ENCODE data around the gene ANKRD40.
A peak's percentile ranks its signal among the peaks of the same experiment; 100 is the strongest.

Gene ANKRD40

GRCh38 chr17:50676065-50676975, 31.4 kb downstream of the ANKRD40 start (continued):
- no peak for TF ChIP-seq PATZ1 (CRISPR knock-in tag; IDR thresholded peaks at IDR 0.05; ENCODE audit: borderline replicate concordance)
- TF ChIP-seq POU6F1 (CRISPR knock-in tag; IDR thresholded peaks at IDR 0.05; ENCODE audit: borderline replicate concordance, low read depth) = no peak

- TF ChIP-seq SNAI2 (CRISPR knock-in tag; IDR thresholded peaks at IDR 0.05) (no peak), ARNTL (CRISPR knock-in tag; IDR thresholded peaks at IDR 0.05; ENCODE audit: borderline replicate concordance, low read depth) (no peak), ZC3H10 (CRISPR knock-in tag; IDR thresholded peaks at IDR 0.05) (no peak), ZNF565 (CRISPR knock-in tag; conservative IDR thresholded peaks at IDR 0.05; ENCODE audit: low read depth) (no peak)
- no peak for ATAC-seq
These were observed 32.1 kb downstream of the ANKRD40 start for GRCh38 chr17:50675627-50676026.

- no peak for ATAC-seq
- TF ChIP-seq GLIS3 (CRISPR knock-in tag; IDR thresholded peaks at IDR 0.05) (no peak), TCF4 (CRISPR knock-in tag; IDR thresholded peaks at IDR 0.05; ENCODE audit: borderline replicate concordance) (no peak), ARNTL (CRISPR knock-in tag; IDR thresholded peaks at IDR 0.05; ENCODE audit: borderline replicate concordance, low read depth) (no peak), ZFP30 (CRISPR knock-in tag; IDR thresholded peaks at IDR 0.05) (no peak), POU6F1 (CRISPR knock-in tag; IDR thresholded peaks at IDR 0.05; ENCODE audit: borderline replicate concordance, low read depth) (no peak)
These were observed 32.5 kb downstream of the ANKRD40 start for GRCh38 chr17:50675190-50675589.

GRCh38 chr17:50672831-50673551, 34.7 kb downstream of the ANKRD40 start:
- ATAC-seq = peak; percentile 22
- TF ChIP-seq ZFP3 (CRISPR knock-in tag; IDR thresholded peaks at IDR 0.05) (0 out of 2 replicates have a peak, but pooled peaks have one; percentile 12), CREB5 (CRISPR knock-in tag; IDR thresholded peaks at IDR 0.05; ENCODE audit: low read depth) (no peak)

GRCh38 chr17:50672071-50672470, 35.6 kb downstream of the ANKRD40 start:
- ATAC-seq = no peak
- TF ChIP-seq ISL1 (CRISPR knock-in tag; IDR thresholded peaks at IDR 0.05) (no peak), CREB5 (CRISPR knock-in tag; IDR thresholded peaks at IDR 0.05; ENCODE audit: low read depth) (no peak), ZC3H10 (CRISPR knock-in tag; IDR thresholded peaks at IDR 0.05) (no peak), ZNF8 (CRISPR knock-in tag; IDR thresholded peaks at IDR 0.05) (no peak)

Data from SK-N-SH treated with all-trans-retinoic acid at 6 μM for 48 hours (cell line).